Skin epidermis (tissue), 12 donors: ENCODE data around the gene HBS1L.
"Not testable (repeated sequence)": the region's sequence is repeated elsewhere in the genome, so short reads cannot be mapped to it uniquely, and the experiment has no call there.

Experiments
- H3K27ac ChIP-seq, 21 experiments: fragments of 200-600 bp; sonication (generic) in 11 of 21; one replicate each; pipeline ENCODE4 v1.5.0; 2020; ENCODE audit warnings: mild to moderate bottlenecking in 3 of 21, inconsistent platforms in 2 of 21, moderate library complexity in 2 of 21
- H3K4me3 ChIP-seq, 7 experiments: fragments of 200-600 bp; sonication (generic) in 2 of 7; one replicate each; pipeline ENCODE4 v1.5.0; 2020; ENCODE audit warnings: inconsistent platforms in 2 of 7, mild to moderate bottlenecking in 2 of 7, moderate library complexity in 1 of 7

Gene HBS1L

GRCh38 chr6:135084001-135084915 is 29.6 kb upstream of the HBS1L start:
- H3K4me3 ChIP-seq, result no peak overlapping the region

GRCh38 chr6:135081966-135082365 is 27.3 kb upstream of the HBS1L start:
- no peak overlapping the region for H3K4me3 ChIP-seq
- no peak overlapping the region for H3K27ac ChIP-seq

More at GRCh38 chr6:135084001-135084915, 29.6 kb upstream of the HBS1L start:
- H3K27ac ChIP-seq, result no peak overlapping the region

- no peak overlapping the region for H3K4me3 ChIP-seq
- H3K27ac ChIP-seq, result no peak overlapping the region
Measured at GRCh38 chr6:135075018-135075417, 20.4 kb upstream of the HBS1L start.

GRCh38 chr6:135073756-135074393 is 19.3 kb upstream of the HBS1L start:
- H3K4me3 ChIP-seq, result no peak overlapping the region

DNA sequence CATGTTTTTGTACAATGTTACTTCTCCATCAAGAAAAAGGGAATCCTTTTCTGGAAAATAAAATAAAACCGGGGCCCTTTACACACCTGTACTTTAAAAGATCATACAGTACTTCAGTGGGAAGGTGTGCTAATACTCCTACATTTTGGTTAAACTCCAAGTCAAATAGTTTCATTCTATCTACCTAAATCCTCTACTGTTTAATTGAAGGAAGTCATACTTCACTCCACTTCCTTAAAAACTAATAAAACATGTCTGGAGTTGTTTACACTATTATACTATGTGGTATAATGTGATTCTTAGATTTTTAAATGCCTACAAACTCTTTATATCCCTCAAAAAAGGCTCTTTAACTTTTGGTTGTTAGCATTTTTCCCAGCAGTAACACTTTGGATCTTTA is 18.6 kb upstream of the HBS1L start:
- H3K27ac ChIP-seq, result no peak overlapping the region
- no peak overlapping the region for H3K4me3 ChIP-seq

More at GRCh38 chr6:135073756-135074393, 19.3 kb upstream of the HBS1L start:
- H3K27ac ChIP-seq, result no peak overlapping the region

- Histone ChIP-seq H3K27ac (no peak overlapping the region), H3K4me3 (no peak overlapping the region)
Measured at GRCh38 chr6:135072753-135073152, 18.1 kb upstream of the HBS1L start.

- Histone ChIP-seq H3K4me3 (no peak overlapping the region), H3K27ac (no peak overlapping the region)
Measured at GRCh38 chr6:135071541-135071940, 16.9 kb upstream of the HBS1L start.

DNA sequence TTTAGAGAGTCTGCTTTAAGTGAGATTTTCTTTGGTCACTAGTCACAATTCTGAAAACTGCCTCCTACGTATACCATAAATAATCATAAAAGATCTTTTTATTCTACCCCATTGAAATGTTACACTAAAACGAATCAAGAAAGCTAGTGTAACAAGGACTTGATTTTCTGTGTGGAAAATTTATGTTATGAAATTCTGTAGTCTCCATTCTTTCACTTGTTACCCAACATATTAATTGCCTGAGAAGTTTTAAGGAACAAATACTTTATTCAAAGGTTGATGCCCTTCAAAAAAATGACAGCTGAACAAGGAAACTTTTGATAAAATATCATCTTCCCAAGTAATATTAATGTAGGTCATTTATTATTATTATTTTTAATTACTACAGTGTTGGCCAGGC is 13.3 kb upstream of the HBS1L start:
- H3K4me3 ChIP-seq, result no peak overlapping the region

GRCh38 chr6:135066806-135067205 is 12.2 kb upstream of the HBS1L start:
- Histone ChIP-seq H3K4me3 (no peak overlapping the region), H3K27ac (no peak overlapping the region)

More for the DNA sequence above, 13.3 kb upstream of the HBS1L start:
- no peak overlapping the region for H3K27ac ChIP-seq

GRCh38 chr6:135066397-135066796 is 11.8 kb upstream of the HBS1L start:
- Histone ChIP-seq H3K27ac (no peak overlapping the region), H3K4me3 (no peak overlapping the region)

DNA sequence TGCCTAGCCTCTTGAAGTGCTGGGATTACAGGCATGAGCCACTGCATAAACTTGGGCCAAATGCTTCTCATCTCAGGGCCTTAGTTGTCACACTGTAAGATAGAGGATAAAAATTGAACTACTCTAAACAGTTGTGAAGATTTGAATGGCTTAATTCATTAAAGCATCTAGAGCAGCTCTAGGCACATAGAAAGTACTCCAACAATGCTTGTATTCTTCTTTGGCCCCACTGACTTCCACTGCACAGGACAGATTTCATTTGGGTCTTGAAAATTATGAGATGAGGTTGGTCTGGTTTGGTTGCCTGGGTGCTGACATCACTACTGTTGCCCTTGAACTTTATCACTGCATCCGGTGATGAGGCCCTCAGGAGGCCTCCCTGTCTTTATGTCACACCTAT is 10.0 kb upstream of the HBS1L start:
- Histone ChIP-seq H3K4me3 (no peak overlapping the region), H3K27ac (no peak overlapping the region)

DNA sequence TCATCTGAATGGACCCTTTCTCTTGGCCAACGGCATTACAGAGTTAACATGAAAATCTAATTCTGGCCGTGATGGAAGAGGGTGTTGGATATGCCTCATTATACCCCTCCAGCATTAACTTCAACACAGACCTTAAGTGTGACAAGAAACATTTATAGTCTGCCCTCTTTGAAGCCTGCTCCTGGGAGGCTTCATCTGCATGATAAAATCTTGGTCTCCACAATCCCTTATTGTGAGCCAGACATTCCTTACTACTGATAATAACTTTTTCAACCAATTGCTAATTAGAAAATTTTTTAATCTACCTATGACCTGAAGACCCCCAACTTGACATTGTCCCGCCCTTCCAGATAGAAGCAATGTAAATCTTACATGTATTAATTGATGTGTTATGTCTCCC is 9.3 kb upstream of the HBS1L start:
- Histone ChIP-seq H3K4me3 (no peak overlapping the region), H3K27ac (no peak overlapping the region)

DNA sequence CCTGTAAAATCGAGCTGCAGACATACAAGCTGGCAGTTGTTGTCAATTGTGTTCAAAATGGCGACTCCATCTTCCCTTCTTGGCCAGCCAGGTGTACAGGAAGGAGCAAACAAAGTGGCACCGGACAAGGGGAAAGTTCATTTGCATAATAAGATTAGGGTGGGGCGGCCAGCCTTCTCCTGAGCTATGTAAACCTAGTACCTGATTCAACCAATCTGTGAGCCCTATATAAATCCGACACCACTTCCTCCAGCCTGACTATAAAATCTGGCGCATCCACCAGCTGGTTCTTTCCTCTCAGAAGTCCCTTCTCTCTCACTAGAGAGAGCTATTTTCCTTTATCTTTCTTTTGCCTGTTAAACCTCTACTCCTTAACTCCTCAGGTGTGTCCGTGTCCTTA is 8.1 kb upstream of the HBS1L start:
- Histone ChIP-seq H3K4me3 (no peak overlapping the region), H3K27ac (no peak overlapping the region)

- Histone ChIP-seq H3K27ac (no peak overlapping the region), H3K4me3 (no peak overlapping the region)
Measured at GRCh38 chr6:135060076-135060475, 5.5 kb upstream of the HBS1L start.

DNA sequence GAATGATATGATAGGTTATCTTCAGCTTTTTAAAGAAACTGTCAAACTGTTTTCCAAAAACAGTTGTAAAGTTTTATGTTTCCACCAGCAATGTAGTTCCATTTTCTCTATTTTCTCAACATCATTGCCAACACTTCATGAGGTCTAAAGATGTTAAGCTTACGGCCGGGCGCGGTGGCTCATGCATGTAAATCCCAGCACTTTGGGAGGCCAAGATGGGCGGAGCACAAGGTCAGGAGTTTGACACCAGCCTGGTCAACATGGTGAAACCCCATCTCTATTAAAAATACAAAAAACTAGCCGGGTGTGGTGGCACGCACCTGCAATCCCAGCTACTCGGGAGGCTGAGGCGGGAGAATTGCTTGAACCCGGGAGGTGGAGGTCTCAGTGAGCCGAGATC is 3.7 kb upstream of the HBS1L start:
- not testable (repeated sequence) for H3K27ac ChIP-seq

GRCh38 chr6:135056632-135057031 is 2.0 kb upstream of the HBS1L start:
- H3K27ac ChIP-seq, result no peak overlapping the region
- no peak overlapping the region for H3K4me3 ChIP-seq

More for the DNA sequence above, 3.7 kb upstream of the HBS1L start:
- H3K4me3 ChIP-seq, result not testable (repeated sequence)

DNA sequence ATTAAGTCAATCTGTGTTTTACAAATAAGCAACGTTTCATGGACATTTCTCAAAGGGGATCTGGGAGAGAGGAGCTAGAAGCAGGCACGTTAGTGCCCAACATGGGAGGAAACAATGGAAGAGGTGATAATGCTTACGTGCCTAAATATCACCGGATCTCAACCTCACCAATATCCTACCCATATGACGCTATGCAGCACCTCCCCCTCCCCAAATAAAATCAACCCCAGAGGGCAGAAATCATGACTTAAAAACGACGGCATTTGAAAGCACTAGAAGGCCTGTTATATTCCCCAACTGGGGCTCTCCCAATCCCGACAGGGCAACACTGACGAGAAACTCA is 425 bp downstream of the HBS1L start:
- Histone ChIP-seq H3K4me3 (peak overlapping the region; percentile 67 to 98 (median 89)), H3K27ac (peak overlapping the region; percentile 42 to 94 (median 85))

- H3K4me3 ChIP-seq, result peak overlapping the region; percentile 67 to 98 (median 89)
- H3K27ac ChIP-seq, result peak overlapping the region in 2 of 21 experiments; percentile 93 to 94
Measured at GRCh38 chr6:135053406-135053805, 1.2 kb downstream of the HBS1L start.

DNA sequence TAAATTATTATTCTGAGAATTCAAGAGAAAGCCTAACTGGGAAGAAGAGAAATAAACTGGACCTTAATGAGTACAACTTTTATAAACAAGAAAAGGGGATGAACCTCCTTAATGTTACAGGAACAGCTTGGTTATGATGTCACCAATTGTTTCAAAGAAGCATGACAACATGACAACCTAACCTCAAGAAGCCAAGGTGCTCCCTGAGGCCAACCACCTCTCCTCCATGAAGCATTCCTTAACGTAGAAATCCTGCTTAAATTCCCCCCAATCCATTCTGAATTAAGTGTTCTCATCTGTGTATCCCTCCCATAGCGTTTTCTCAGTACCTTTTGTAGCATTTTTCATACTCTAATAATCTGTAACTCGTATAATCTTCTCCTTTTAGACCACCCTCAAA is 1.7 kb downstream of the HBS1L start:
- H3K4me3 ChIP-seq, result peak overlapping the region in 1 of 7 experiments; percentile 95
- H3K27ac ChIP-seq, result peak overlapping the region in 1 of 21 experiments; percentile 94

- H3K27ac ChIP-seq, result no peak overlapping the region
- no peak overlapping the region for H3K4me3 ChIP-seq
Measured at GRCh38 chr6:135048915-135049314, 5.7 kb downstream of the HBS1L start.

GRCh38 chr6:135047336-135047735 is 7.3 kb downstream of the HBS1L start:
- no peak overlapping the region for H3K27ac ChIP-seq
- no peak overlapping the region for H3K4me3 ChIP-seq
